OCI-LY7 (cell line): ENCODE results near the gene CDC42BPB. TPM values are rescaled to one million over a fixed set of nuclear protein-coding genes. Genes with fewer than 3 reads are reported as not detected.

Experiments used
- BruUV-seq: library from RNA; stranded (reverse); fragments of 400-500 nt; replicated peaks from 2 replicates; lab custom pipeline; 2021; lab: Mats Ljungman, UMichigan
- CTCF ChIA-PET: fragments of 300-600 bp; sonication (Branson Sonifier 250); formaldehyde crosslinking; loops from one replicate; lab custom pipeline; 2022; ENCODE audit warnings: antibody characterized with exemption; ENCODE audit not compliant: unreplicated experiment; lab: Charles Lee
- POLR2A ChIA-PET: fragments of 300-600 bp; sonication (Branson Sonifier 250); formaldehyde crosslinking; loops from one replicate; lab custom pipeline; 2022; ENCODE audit warnings: antibody characterized with exemption; lab: Charles Lee
- DNase-seq: peaks from one replicate; pipeline ENCODE4 v3.0.0-alpha.2; 2015; ENCODE audit warnings: low spot score
- H2AFZ ChIP-seq: fragments of 200-600 bp; sonication (generic), shearing (Covaris generic); 2 replicates; pipeline ENCODE4 v1.6.1; 2014; ENCODE audit warnings: mild to moderate bottlenecking, antibody characterized with exemption, low read length, moderate library complexity
- H3K27ac ChIP-seq: fragments of 200-600 bp; sonication (generic); 2 replicates; pipeline ENCODE4 v1.5.1; 2014; ENCODE audit warnings: mixed run types, low read depth, mild to moderate bottlenecking, moderate library complexity, low read length, inconsistent platforms; ENCODE audit not compliant: poor library complexity, severe bottlenecking
- H3K36me3 ChIP-seq: fragments of 200-600 bp; sonication (generic); 2 replicates; pipeline ENCODE4 v1.6.1; 2014; ENCODE audit warnings: mild to moderate bottlenecking, antibody characterized with exemption, low read length, moderate library complexity, mixed read lengths; ENCODE audit not compliant: insufficient read depth
- H3K4me1 ChIP-seq: fragments of 200-600 bp; sonication (generic); 2 replicates; pipeline ENCODE4 v1.5.1; 2014; ENCODE audit warnings: mild to moderate bottlenecking, low read length; ENCODE audit not compliant: insufficient read depth, poor library complexity, severe bottlenecking
- H3K4me2 ChIP-seq: fragments of 200-600 bp; sonication (generic); 2 replicates; pipeline ENCODE4 v1.6.1; 2014; ENCODE audit warnings: mild to moderate bottlenecking, low read length
- H3K4me3 ChIP-seq: fragments of 200-600 bp; sonication (generic); 2 replicates; pipeline ENCODE4 v1.5.1; 2014; ENCODE audit warnings: mild to moderate bottlenecking, low read depth, low read length; ENCODE audit not compliant: poor library complexity, severe bottlenecking
- H3K79me2 ChIP-seq: fragments of 200-600 bp; sonication (generic); 2 replicates; pipeline ENCODE4 v1.6.1; 2016; ENCODE audit warnings: low read depth, mild to moderate bottlenecking, low read length, moderate library complexity, mixed read lengths; ENCODE audit not compliant: insufficient read depth
- H3K9me2 ChIP-seq: fragments of 200-600 bp; sonication (generic); 2 replicates; pipeline ENCODE4 v1.6.1; 2016; ENCODE audit warnings: mild to moderate bottlenecking, low read length, mixed read lengths; ENCODE audit not compliant: insufficient read depth
- H3K9me3 ChIP-seq: fragments of 200-600 bp; sonication (generic); 2 replicates; pipeline ENCODE4 v1.6.1; 2014; ENCODE audit warnings: mild to moderate bottlenecking, mixed run types, low read length, mixed read lengths
- H4K20me1 ChIP-seq: fragments of 200-600 bp; sonication (generic); 2 replicates; pipeline ENCODE4 v1.6.1; 2014; ENCODE audit warnings: mild to moderate bottlenecking, antibody characterized with exemption, low read length, moderate library complexity, mixed read lengths; ENCODE audit not compliant: insufficient read depth
- CTCF ChIP-seq: fragments of 200-600 bp; sonication (generic); conservative IDR thresholded peaks from 2 replicates; pipeline ENCODE4 v1.5.1; 2014; ENCODE audit warnings: mild to moderate bottlenecking, antibody characterized with exemption, low read length, moderate library complexity, mixed read lengths
- EZH2phosphoT487 ChIP-seq: fragments of 200-600 bp; sonication (generic); IDR thresholded peaks from 2 replicates; pipeline ENCODE4 v1.6.1; 2018; ENCODE audit warnings: low read depth, borderline replicate concordance, mild to moderate bottlenecking, mixed run types, antibody characterized with exemption, low read length, moderate library complexity, mixed read lengths
- intact Hi-C: fragments of 100-400 bp; cut with micrococcal nuclease; formaldehyde crosslinking; loops from one replicate; pipeline ENCODE4 v1.10.0; 2022; ENCODE audit not compliant: unreplicated experiment
- total RNA-seq, 2 experiments: library from RNA; depleted of rRNA in 1 of 2; stranded (reverse); fragments of >200 nt in 1 of 2; shearing (Covaris generic) in 1 of 2; gene quantifications; 2 replicates each; pipeline ENCODE4 v1.2.3, GENCODE V29; 2014 to 2022

CDC42BPB gene
- total RNA-seq, 2 experiments from 2014 or later, result 0.03 to 0.46 TPM

GRCh38 chr14:102973706-102974285, 83.6 kb downstream of the CDC42BPB start:
- TF ChIP-seq CTCF, result no peak
- no peak for TF ChIP-seq EZH2phosphoT487
- H3K4me2 ChIP-seq, result no peak overlapping the region
- CTCF ChIA-PET, result no interaction called here
- no peak overlapping the region for H3K27ac ChIP-seq
- H3K79me2 ChIP-seq, result no peaks in the 10 kb centered on the region
- no peak overlapping the region for H3K4me3 ChIP-seq
- no peaks in the 10 kb centered on the region for H3K9me3 ChIP-seq
- POLR2A ChIA-PET, result no interaction called here
- BruUV-seq, result no TSS peak
- no peaks in the 10 kb centered on the region for H3K9me2 ChIP-seq
- no peak for DNase-seq
- no peak overlapping the region for H2AFZ ChIP-seq
- intact Hi-C loops, result no loop called here
- H3K36me3 ChIP-seq, result no peaks in the 10 kb centered on the region
- H4K20me1 ChIP-seq, result no peaks in the 10 kb centered on the region
- no peaks in the 10 kb centered on the region for H3K4me1 ChIP-seq

GRCh38 chr14:102971836-102972606, 85.3 kb downstream of the CDC42BPB start:
- no peaks in the 10 kb centered on the region for H3K4me1 ChIP-seq
- H3K79me2 ChIP-seq, result no peaks in the 10 kb centered on the region
- no peak overlapping the region for H2AFZ ChIP-seq
- H3K4me2 ChIP-seq, result no peak overlapping the region
- no peaks in the 10 kb centered on the region for H3K36me3 ChIP-seq
- no peak for DNase-seq
- H3K4me3 ChIP-seq, result no peak overlapping the region
- intact Hi-C loops, result no loop called here
- H3K27ac ChIP-seq, result no peak overlapping the region
- H3K9me3 ChIP-seq, result no peaks in the 10 kb centered on the region
- no TSS peak for BruUV-seq
- no peaks in the 10 kb centered on the region for H3K9me2 ChIP-seq
- CTCF ChIA-PET, result no interaction called here
- no peak for TF ChIP-seq CTCF
- TF ChIP-seq EZH2phosphoT487, result no peak
- H4K20me1 ChIP-seq, result no peaks in the 10 kb centered on the region
- POLR2A ChIA-PET, result interaction anchor here (0.5 to 0.6 kb wide), 3 partner anchors 76 to 206 kb away, joined by 3 to 11 read pairs (median 4); no protein-coding TSS in a partner anchor

GRCh38 chr14:102971314-102971713, 86.0 kb downstream of the CDC42BPB start:
- H3K36me3 ChIP-seq, result no peaks in the 10 kb centered on the region
- H3K27ac ChIP-seq, result no peak overlapping the region
- H3K79me2 ChIP-seq, result no peaks in the 10 kb centered on the region
- no peak overlapping the region for H2AFZ ChIP-seq
- intact Hi-C loops, result no loop called here
- no TSS peak for BruUV-seq
- H3K4me1 ChIP-seq, result no peaks in the 10 kb centered on the region
- H3K4me2 ChIP-seq, result no peak overlapping the region
- no peak overlapping the region for H3K4me3 ChIP-seq
- TF ChIP-seq EZH2phosphoT487, result no peak
- TF ChIP-seq CTCF, result no peak
- H4K20me1 ChIP-seq, result no peaks in the 10 kb centered on the region
- POLR2A ChIA-PET, result interaction anchor here (0.5 kb wide), 1 partner anchor 77 kb away, joined by 4 read pairs; no protein-coding TSS in a partner anchor
- no peak for DNase-seq
- H3K9me3 ChIP-seq, result no peaks in the 10 kb centered on the region
- H3K9me2 ChIP-seq, result no peaks in the 10 kb centered on the region
- CTCF ChIA-PET, result no interaction called here
